ENCODE results near the gene HSD3B7.

DNA sequence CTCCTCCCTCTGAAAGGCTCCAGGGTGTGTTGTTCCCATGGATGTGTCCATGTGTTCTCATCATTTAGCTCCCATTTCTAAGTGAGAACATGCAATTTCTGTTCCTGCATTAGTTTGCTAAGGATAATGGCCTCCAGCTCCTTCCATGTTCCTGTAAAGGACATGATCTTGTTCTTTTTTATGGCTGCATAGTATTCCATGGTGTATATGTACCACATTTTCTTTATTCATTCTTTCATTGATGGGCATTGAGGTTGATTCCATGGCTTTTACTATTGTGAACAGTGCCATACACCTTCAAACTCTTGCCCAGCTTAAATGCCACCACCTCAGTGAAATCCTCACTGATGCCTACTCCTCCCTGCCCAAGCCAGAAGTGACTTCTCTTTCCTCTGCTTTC, 40.7 kb upstream of the HSD3B7 start:
- TF ChIP-seq ZNF174 (tag by site-specific recombination; IDR thresholded peaks at IDR 0.05) (no peak), YY1 (tag by site-specific recombination; IDR thresholded peaks at IDR 0.05) (no peak), ZNF707 (tag by site-specific recombination; IDR thresholded peaks at IDR 0.05) (no peak), ZNF701 (tag by site-specific recombination; IDR thresholded peaks at IDR 0.05) (no peak), KLF10 (tag by site-specific recombination; IDR thresholded peaks at IDR 0.05) (no peak), HOXA7 (CRISPR knock-in tag; IDR thresholded peaks at IDR 0.05; ENCODE audit: borderline replicate concordance) (no peak), SETDB1 (IDR thresholded peaks at IDR 0.05; ENCODE audit: insufficient read length, low read length) (no peak), CTCF (tag by site-specific recombination; IDR thresholded peaks at IDR 0.05) (no peak), ZNF10 (tag by site-specific recombination; IDR thresholded peaks at IDR 0.05) (no peak), ZNF660 (tag by site-specific recombination; IDR thresholded peaks at IDR 0.05) (no peak), ZEB2 (tag by site-specific recombination; IDR thresholded peaks at IDR 0.05) (no peak), ZNF423 (tag by site-specific recombination; IDR thresholded peaks at IDR 0.05) (no peak), ZNF658 (tag by site-specific recombination; IDR thresholded peaks at IDR 0.05) (no peak), ZNF302 (tag by site-specific recombination; IDR thresholded peaks at IDR 0.05; ENCODE audit: low read depth) (no peak)
